H1 (cell line): ENCODE results near the gene SCN4A.

Source experiments
- CTCF ChIP-seq, 3 experiments: IDR thresholded peaks; 1 replicate in 2 of 3; 2 replicates in 1 of 3; pipeline versions ENCODE4 v1.5.1 to v1.6.1; 2011; ENCODE audit warnings: low read length in 3 of 3, mild to moderate bottlenecking in 3 of 3, inconsistent platforms in 2 of 3, low read depth in 1 of 3, moderate library complexity in 1 of 3; ENCODE audit not compliant: insufficient read depth in 1 of 3; ENCODE audit errors: control extremely low read depth in 1 of 3
- MAFK ChIP-seq: IDR thresholded peaks from 2 replicates; pipeline ENCODE4 v1.6.1; 2012; ENCODE audit warnings: low read depth, mild to moderate bottlenecking, improper control_type of control experiment, low read length
- RAD21 ChIP-seq, 2 experiments: IDR thresholded peaks in 1 of 2; conservative IDR thresholded peaks in 1 of 2; 2 replicates each; pipeline ENCODE4 v1.6.1; 2011; ENCODE audit warnings: low read depth in 2 of 2, low read length in 2 of 2, improper control_type of control experiment in 1 of 2, inconsistent platforms in 1 of 2, mild to moderate bottlenecking in 1 of 2, moderate library complexity in 1 of 2
- RBBP5 ChIP-seq: IDR thresholded peaks from 2 replicates; pipeline ENCODE4 v1.7.1; 2012; ENCODE audit warnings: low read depth, mild to moderate bottlenecking, inconsistent platforms, low read length, moderate library complexity, borderline replicate concordance
- SUZ12 ChIP-seq: fragments of 200-600 bp; sonication (generic); IDR thresholded peaks from 2 replicates; pipeline ENCODE4 v1.6.1; 2012; ENCODE audit warnings: mild to moderate bottlenecking, inconsistent platforms, low read length, moderate library complexity, mixed read lengths

GRCh38 chr17:63911041-63911635 is 61.6 kb downstream of the SCN4A start, which contains the start of gene CSHL1:
- no peak for TF ChIP-seq RAD21 (IDR thresholded peaks at IDR 0.05 in 1 of 2, conservative IDR thresholded peaks at IDR 0.05 in 1 of 2; ENCODE audit: low read depth in 2 of 2, low read length in 2 of 2)
- no peak for TF ChIP-seq CTCF (IDR thresholded peaks at IDR 0.05; ENCODE audit: control extremely low read depth in 1 of 3, insufficient read depth in 1 of 3, low read depth in 1 of 3, low read length in 3 of 3)
- TF ChIP-seq MAFK = no peak
- no peak for TF ChIP-seq SUZ12
- TF ChIP-seq RBBP5 = no peak
